GM18519 (cell line): Measurements from ENCODE around the gene CLRN3.

Experiments used
- ATAC-seq: cut with Tn5 transposase; IDR thresholded peaks from one replicate; pipeline ENCODE4 v1.9.1; 2021; ENCODE audit warnings: mild to moderate bottlenecking, moderate library complexity; ENCODE audit not compliant: unreplicated experiment, low FRiP score

The CLRN3 gene

GRCh38 chr10:127851661-127852194, 41.0 kb downstream of the CLRN3 start:
- ATAC-seq, result no peak

- ATAC-seq, result no peak
Measured at GRCh38 chr10:127850944-127851343, 41.8 kb downstream of the CLRN3 start.

- no peak for ATAC-seq
Measured at GRCh38 chr10:127849921-127850320, 42.8 kb downstream of the CLRN3 start.

GRCh38 chr10:127849224-127849623, 43.5 kb downstream of the CLRN3 start:
- ATAC-seq, result no peak

- no peak for ATAC-seq
Measured at GRCh38 chr10:127848226-127848625, 44.5 kb downstream of the CLRN3 start.

GRCh38 chr10:127845756-127846155, 47.0 kb downstream of the CLRN3 start:
- no peak for ATAC-seq

GRCh38 chr10:127840884-127841283, 51.9 kb downstream of the CLRN3 start:
- ATAC-seq, result no peak

GRCh38 chr10:127836966-127837365, 55.8 kb downstream of the CLRN3 start:
- ATAC-seq, result no peak

- ATAC-seq, result no peak
Measured at GRCh38 chr10:127836176-127836575, 56.6 kb downstream of the CLRN3 start.

GRCh38 chr10:127834791-127835190, 58.0 kb downstream of the CLRN3 start:
- no peak for ATAC-seq

GRCh38 chr10:127834221-127834620, 58.5 kb downstream of the CLRN3 start:
- no peak for ATAC-seq

GRCh38 chr10:127833804-127834203, 58.9 kb downstream of the CLRN3 start:
- ATAC-seq, result no peak

GRCh38 chr10:127832501-127832900, 60.2 kb downstream of the CLRN3 start:
- ATAC-seq, result no peak

- no peak for ATAC-seq
Measured at GRCh38 chr10:127830414-127830813, 62.3 kb downstream of the CLRN3 start.
